Neural cell (in vitro differentiated cells): ENCODE measurements around the gene NHERF1. TPM values are rescaled to one million over a fixed set of nuclear protein-coding genes. Genes with fewer than 3 reads are reported as not detected.

Experiments
- H2AFZ ChIP-seq: fragments of 200-600, 300-800 bp; sonication (generic), shearing (Covaris generic); 2 replicates; pipeline ENCODE4 v1.6.0; 2014; ENCODE audit warnings: low read depth, mild to moderate bottlenecking, antibody characterized with exemption, low read length, moderate library complexity
- H3F3A ChIP-seq: fragments of 200-600 bp; shearing (Covaris generic); 2 replicates; pipeline ENCODE4 v1.6.1; 2016; ENCODE audit warnings: mild to moderate bottlenecking, moderate library complexity, mixed read lengths, antibody characterized with exemption, low read length; ENCODE audit not compliant: insufficient read depth, poor library complexity, severe bottlenecking
- H3K27ac ChIP-seq: fragments of 200-600, 300-800 bp; sonication (generic), shearing (Covaris generic); 2 replicates; pipeline ENCODE4 v1.5.1; 2014; ENCODE audit warnings: mild to moderate bottlenecking, low read length, moderate library complexity
- H3K27me3 ChIP-seq: fragments of 300-800, 200-600 bp; sonication (generic), shearing (Covaris generic); 2 replicates; pipeline ENCODE4 v1.6.0; 2014; ENCODE audit warnings: mild to moderate bottlenecking, low read depth, low read length, moderate library complexity; ENCODE audit not compliant: insufficient read depth
- H3K36me3 ChIP-seq: fragments of 300-800, 200-600 bp; sonication (generic), shearing (Covaris generic); 2 replicates; pipeline ENCODE4 v1.5.1; 2014; ENCODE audit warnings: mild to moderate bottlenecking, antibody characterized with exemption, low read length, moderate library complexity; ENCODE audit not compliant: insufficient read depth
- H3K4me2 ChIP-seq: fragments of 300-800, 200-600 bp; sonication (generic), shearing (Covaris generic); 2 replicates; pipeline ENCODE4 v1.6.0; 2014; ENCODE audit warnings: mild to moderate bottlenecking, low read length
- H3K4me3 ChIP-seq: fragments of 300-800, 200-600 bp; sonication (generic), shearing (Covaris generic); 2 replicates; pipeline ENCODE4 v1.5.1; 2014; ENCODE audit warnings: mild to moderate bottlenecking, low read length, moderate library complexity
- H3K79me2 ChIP-seq: fragments of 200-600 bp; shearing (Covaris generic); replicated peaks from 2 replicates; pipeline ENCODE4 v1.6.0; 2014; ENCODE audit warnings: mild to moderate bottlenecking, low read length, moderate library complexity; ENCODE audit not compliant: insufficient read depth
- H3K9ac ChIP-seq: fragments of 300-800, 200-600 bp; sonication (generic), shearing (Covaris generic); 2 replicates; pipeline ENCODE4 v1.6.1; 2016; ENCODE audit warnings: mild to moderate bottlenecking, low read length, mixed read lengths
- H3K9me2 ChIP-seq: fragments of 200-600 bp; shearing (Covaris generic); 2 replicates; pipeline ENCODE4 v1.6.1; 2016; ENCODE audit warnings: mild to moderate bottlenecking, low read length, mixed read lengths; ENCODE audit not compliant: insufficient read depth
- H3K9me3 ChIP-seq: fragments of 200-600, 300-800 bp; sonication (generic), shearing (Covaris generic); 2 replicates; pipeline ENCODE4 v1.6.1; 2016; ENCODE audit warnings: mild to moderate bottlenecking, mixed run types, low read length, moderate library complexity, mixed read lengths
- H4K20me1 ChIP-seq: fragments of 200-600 bp; shearing (Covaris generic); 2 replicates; pipeline ENCODE4 v1.6.1; 2016; ENCODE audit warnings: mild to moderate bottlenecking, mixed run types; ENCODE audit not compliant: insufficient read depth
- EP300 ChIP-seq: fragments of 450-650 bp; conservative IDR thresholded peaks from 2 replicates; pipeline ENCODE4 v1.6.1; 2014; ENCODE audit warnings: antibody characterized with exemption, mild to moderate bottlenecking, moderate library complexity; ENCODE audit not compliant: poor library complexity, severe bottlenecking
- EZH2 ChIP-seq: fragments of 200-600, 300-800 bp; shearing (Covaris generic), sonication (generic); IDR thresholded peaks from 2 replicates; pipeline ENCODE4 v1.6.1; 2014; ENCODE audit warnings: antibody characterized with exemption, low read length, borderline replicate concordance, mild to moderate bottlenecking; ENCODE audit not compliant: insufficient read depth, poor library complexity, severe bottlenecking
- MXI1 ChIP-seq: fragments of 450-650 bp; conservative IDR thresholded peaks from 2 replicates; pipeline ENCODE4 v1.6.1; 2014; ENCODE audit warnings: antibody characterized with exemption, mild to moderate bottlenecking; ENCODE audit not compliant: poor library complexity, severe bottlenecking
- POLR2AphosphoS5 ChIP-seq: IDR thresholded peaks from 2 replicates; pipeline ENCODE4 v1.6.1; 2012
- RAD21 ChIP-seq: fragments of 450-650 bp; conservative IDR thresholded peaks from 2 replicates; pipeline ENCODE4 v1.6.1; 2014; ENCODE audit warnings: antibody characterized with exemption, mild to moderate bottlenecking, moderate library complexity
- REST ChIP-seq: IDR thresholded peaks from 2 replicates; pipeline ENCODE4 v1.6.1; 2012; ENCODE audit warnings: borderline replicate concordance
- SMC3 ChIP-seq: fragments of 450-650 bp; conservative IDR thresholded peaks from 2 replicates; pipeline ENCODE4 v1.6.1; 2014; ENCODE audit warnings: antibody characterized with exemption, mild to moderate bottlenecking, moderate library complexity; ENCODE audit not compliant: poor library complexity
- TAF1 ChIP-seq: IDR thresholded peaks from 2 replicates; pipeline ENCODE4 v1.6.1; 2012; ENCODE audit warnings: low read depth
- polyA plus RNA-seq: library from polyadenylated mRNA; depleted of rRNA; stranded (reverse); fragments of >200 nt; gene quantifications from 2 replicates; pipeline ENCODE4 v1.2.3, GENCODE V29; 2014
- TF ChIP-seq, protein P1 (sequence below): fragments of 450-650 bp; IDR thresholded peaks from 2 replicates; pipeline ENCODE4 v1.5.1; 2014; ENCODE audit warnings: antibody characterized with exemption, mild to moderate bottlenecking, moderate library complexity; ENCODE audit not compliant: poor library complexity, severe bottlenecking

NHERF1 gene
- polyA plus RNA-seq, 1 donor from 2014 or later, result 0.51 TPM

GRCh38 chr17:74816905-74817620 lies 68.6 kb downstream of the NHERF1 start:
- H3K4me3 ChIP-seq, result no peak overlapping the region
- H3K4me2 ChIP-seq, result no peak overlapping the region
- H3K9me3 ChIP-seq, result no peaks in the 10 kb centered on the region
- no peaks in the 10 kb centered on the region for H3K36me3 ChIP-seq
- H3K27me3 ChIP-seq, result no peaks in the 10 kb centered on the region
- no peak overlapping the region for H3K9ac ChIP-seq
- H3K79me2 ChIP-seq, result no peaks in the 10 kb centered on the region
- no peaks in the 10 kb centered on the region for H3F3A ChIP-seq
- no peak overlapping the region for H3K27ac ChIP-seq
- H3K9me2 ChIP-seq, result no peaks in the 10 kb centered on the region
- no peak overlapping the region for H2AFZ ChIP-seq
- H4K20me1 ChIP-seq, result no peaks in the 10 kb centered on the region
- TF ChIP-seq TAF1 (no peak), RAD21 (no peak), POLR2AphosphoS5 (no peak), SMC3 (no peak), EZH2 (no peak), REST (no peak), MXI1 (no peak), EP300 (no peak)
- TF ChIP-seq, protein P1, sequence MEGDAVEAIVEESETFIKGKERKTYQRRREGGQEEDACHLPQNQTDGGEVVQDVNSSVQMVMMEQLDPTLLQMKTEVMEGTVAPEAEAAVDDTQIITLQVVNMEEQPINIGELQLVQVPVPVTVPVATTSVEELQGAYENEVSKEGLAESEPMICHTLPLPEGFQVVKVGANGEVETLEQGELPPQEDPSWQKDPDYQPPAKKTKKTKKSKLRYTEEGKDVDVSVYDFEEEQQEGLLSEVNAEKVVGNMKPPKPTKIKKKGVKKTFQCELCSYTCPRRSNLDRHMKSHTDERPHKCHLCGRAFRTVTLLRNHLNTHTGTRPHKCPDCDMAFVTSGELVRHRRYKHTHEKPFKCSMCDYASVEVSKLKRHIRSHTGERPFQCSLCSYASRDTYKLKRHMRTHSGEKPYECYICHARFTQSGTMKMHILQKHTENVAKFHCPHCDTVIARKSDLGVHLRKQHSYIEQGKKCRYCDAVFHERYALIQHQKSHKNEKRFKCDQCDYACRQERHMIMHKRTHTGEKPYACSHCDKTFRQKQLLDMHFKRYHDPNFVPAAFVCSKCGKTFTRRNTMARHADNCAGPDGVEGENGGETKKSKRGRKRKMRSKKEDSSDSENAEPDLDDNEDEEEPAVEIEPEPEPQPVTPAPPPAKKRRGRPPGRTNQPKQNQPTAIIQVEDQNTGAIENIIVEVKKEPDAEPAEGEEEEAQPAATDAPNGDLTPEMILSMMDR, result no peak

DNA sequence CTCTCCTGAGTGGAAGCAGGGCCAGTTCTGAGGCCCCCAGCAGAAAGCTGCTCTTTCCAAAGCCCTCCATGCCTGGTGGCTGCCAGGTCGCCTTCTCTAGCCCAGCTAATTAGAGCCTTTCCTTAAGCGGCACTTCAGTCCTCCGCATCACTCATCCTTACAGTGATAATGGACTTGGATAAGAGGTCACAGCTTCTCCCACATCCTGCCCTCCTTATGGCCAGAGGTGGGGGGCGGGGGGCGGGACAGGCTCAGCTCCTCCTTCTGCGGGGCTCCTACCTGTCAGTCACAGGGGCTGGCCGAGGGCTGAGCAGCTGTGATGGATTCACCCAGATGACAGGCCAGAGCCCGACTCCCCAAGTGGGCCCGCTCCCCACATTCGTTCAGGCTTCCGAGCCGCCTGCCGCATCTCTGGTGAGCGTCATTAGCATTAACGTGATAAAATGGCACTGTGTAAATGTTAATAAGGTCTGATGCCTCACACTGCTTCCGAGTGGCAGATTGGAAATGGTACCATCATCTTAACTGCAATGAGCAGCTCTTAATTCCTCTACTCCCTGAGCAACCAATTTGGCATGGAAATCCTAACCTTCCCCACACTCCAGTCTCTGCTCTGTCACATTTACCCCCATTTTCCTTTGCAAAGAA lies 70.0 kb downstream of the NHERF1 start:
- Histone ChIP-seq H3K79me2 (no peaks in the 10 kb centered on the region), H3K4me2 (no peak overlapping the region), H3K27me3 (no peaks in the 10 kb centered on the region), H3K9me2 (no peaks in the 10 kb centered on the region), H2AFZ (no peak overlapping the region), H3K4me3 (no peak overlapping the region), H4K20me1 (no peaks in the 10 kb centered on the region), H3K9ac (no peak overlapping the region), H3F3A (no peaks in the 10 kb centered on the region), H3K36me3 (no peaks in the 10 kb centered on the region), H3K27ac (no peak overlapping the region), H3K9me3 (no peaks in the 10 kb centered on the region)
- no peak for TF ChIP-seq RAD21
- TF ChIP-seq REST, result no peak
- no peak for TF ChIP-seq EP300
- TF ChIP-seq MXI1, result no peak
- TF ChIP-seq, protein P1, result no peak
